ENCODE data around the gene LRRC63.

LRRC63 gene

DNA sequence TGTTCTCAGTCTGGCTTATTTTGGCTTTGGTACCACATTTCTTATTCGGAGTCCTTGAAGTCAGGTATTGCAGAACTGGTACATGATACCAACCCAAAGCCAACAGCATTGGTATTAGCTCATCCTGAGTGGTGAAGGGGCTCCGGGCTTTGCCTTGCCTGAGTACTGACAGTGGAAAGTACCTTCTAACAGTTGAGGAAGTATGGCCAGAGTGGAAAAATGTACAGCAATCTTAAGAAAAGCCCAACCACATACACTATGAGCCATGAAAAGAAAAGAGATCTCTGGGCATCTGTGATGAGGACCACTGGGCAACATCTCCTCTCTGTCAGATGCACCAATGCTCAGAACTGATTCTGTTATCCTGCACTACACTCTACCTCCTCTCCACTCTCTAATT, 38.1 kb upstream of the LRRC63 start:
- TF ChIP-seq, protein P1, sequence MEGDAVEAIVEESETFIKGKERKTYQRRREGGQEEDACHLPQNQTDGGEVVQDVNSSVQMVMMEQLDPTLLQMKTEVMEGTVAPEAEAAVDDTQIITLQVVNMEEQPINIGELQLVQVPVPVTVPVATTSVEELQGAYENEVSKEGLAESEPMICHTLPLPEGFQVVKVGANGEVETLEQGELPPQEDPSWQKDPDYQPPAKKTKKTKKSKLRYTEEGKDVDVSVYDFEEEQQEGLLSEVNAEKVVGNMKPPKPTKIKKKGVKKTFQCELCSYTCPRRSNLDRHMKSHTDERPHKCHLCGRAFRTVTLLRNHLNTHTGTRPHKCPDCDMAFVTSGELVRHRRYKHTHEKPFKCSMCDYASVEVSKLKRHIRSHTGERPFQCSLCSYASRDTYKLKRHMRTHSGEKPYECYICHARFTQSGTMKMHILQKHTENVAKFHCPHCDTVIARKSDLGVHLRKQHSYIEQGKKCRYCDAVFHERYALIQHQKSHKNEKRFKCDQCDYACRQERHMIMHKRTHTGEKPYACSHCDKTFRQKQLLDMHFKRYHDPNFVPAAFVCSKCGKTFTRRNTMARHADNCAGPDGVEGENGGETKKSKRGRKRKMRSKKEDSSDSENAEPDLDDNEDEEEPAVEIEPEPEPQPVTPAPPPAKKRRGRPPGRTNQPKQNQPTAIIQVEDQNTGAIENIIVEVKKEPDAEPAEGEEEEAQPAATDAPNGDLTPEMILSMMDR (IDR thresholded peaks at IDR 0.05; ENCODE audit: extremely low read depth, missing control alignments): no peak
- DNase-seq (ENCODE audit: low spot score): no peak

DNA sequence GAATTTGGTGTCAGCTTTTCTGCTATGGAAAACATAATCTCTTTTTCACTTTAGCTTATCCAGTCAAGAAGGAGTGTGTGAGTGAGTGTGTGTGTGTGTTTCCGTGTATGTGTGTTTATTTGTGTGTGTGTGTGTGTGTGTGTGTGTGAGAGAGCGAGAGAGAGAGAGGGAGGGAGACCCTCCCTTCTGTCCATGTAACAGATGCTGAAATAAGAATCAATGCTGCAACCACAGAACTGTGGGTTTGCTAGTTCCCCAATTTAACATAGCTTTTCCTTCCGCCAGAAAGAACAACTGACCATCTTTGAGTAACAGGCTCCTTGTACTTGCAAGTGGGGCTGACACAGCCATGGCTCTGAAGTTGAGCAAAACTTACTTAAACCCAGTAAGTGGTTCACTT, 35.0 kb upstream of the LRRC63 start:
- TF ChIP-seq, protein P1 (IDR thresholded peaks at IDR 0.05; ENCODE audit: extremely low read depth, missing control alignments): no peak
- no peak for DNase-seq (ENCODE audit: low spot score)

DNA sequence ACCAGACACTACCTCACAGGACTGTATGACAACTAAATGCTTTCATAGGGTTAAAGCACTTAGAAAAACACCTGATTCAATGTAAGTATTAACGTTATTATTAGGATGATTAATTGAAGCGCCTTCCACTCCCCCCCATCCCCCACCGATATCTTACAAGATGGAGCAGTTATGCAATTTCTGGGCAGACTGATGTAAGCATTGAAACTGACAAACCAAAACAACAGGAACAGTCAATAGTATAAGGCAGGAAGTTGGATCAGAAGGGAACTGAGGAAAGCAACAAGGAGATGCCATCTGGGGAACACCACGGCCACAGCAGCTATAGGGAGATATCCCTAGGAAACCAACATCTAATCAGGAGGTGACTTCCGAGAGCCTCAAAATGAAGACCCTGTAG, 33.6 kb upstream of the LRRC63 start:
- TF ChIP-seq, protein P1 (IDR thresholded peaks at IDR 0.05; ENCODE audit: extremely low read depth, missing control alignments): no peak
- no peak for DNase-seq (ENCODE audit: low spot score)

DNA sequence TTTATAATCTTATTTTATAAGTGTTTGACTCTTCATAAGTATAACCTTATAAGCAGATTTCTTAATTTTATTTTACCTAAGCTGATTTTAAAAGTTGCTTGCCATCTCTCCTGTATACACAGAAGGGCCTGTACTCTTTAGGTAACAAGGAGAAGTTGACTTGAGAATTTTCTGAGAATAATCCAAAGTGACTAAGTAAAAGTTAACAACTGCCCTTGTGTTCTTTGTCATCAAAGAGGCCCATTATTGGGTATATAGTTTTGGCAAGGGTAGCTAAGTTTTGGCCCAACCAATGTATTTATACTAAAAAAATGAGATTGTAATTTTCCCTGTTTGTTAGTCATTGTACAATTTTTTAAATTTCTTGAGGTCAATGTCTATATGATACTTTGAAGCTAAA, 32.9 kb upstream of the LRRC63 start:
- no peak for DNase-seq (ENCODE audit: low spot score)
- TF ChIP-seq, protein P1 (IDR thresholded peaks at IDR 0.05; ENCODE audit: extremely low read depth, missing control alignments): no peak

DNA sequence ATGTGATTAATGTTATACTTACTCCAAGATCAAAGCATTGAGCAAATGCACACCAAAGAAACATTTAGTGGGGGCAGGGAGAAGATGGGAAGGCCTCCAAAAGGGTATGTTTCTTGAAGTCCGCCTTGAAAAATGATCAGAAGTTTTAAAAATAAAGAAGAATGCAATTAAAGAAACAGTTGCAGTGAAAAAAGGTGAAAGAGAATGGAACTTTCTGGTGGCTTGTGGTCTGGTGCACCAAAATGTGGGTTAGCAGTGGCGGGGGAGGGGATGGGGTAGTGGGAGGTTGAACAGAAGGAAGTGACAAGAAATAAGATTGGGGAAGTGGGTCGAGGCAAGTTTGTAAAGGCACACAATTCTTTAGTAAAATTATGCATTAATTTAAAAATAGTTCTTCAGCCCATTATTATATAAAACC, 32.2 kb upstream of the LRRC63 start:
- TF ChIP-seq, protein P1 (IDR thresholded peaks at IDR 0.05; ENCODE audit: extremely low read depth, missing control alignments): no peak
- no peak for DNase-seq (ENCODE audit: low spot score)

DNA sequence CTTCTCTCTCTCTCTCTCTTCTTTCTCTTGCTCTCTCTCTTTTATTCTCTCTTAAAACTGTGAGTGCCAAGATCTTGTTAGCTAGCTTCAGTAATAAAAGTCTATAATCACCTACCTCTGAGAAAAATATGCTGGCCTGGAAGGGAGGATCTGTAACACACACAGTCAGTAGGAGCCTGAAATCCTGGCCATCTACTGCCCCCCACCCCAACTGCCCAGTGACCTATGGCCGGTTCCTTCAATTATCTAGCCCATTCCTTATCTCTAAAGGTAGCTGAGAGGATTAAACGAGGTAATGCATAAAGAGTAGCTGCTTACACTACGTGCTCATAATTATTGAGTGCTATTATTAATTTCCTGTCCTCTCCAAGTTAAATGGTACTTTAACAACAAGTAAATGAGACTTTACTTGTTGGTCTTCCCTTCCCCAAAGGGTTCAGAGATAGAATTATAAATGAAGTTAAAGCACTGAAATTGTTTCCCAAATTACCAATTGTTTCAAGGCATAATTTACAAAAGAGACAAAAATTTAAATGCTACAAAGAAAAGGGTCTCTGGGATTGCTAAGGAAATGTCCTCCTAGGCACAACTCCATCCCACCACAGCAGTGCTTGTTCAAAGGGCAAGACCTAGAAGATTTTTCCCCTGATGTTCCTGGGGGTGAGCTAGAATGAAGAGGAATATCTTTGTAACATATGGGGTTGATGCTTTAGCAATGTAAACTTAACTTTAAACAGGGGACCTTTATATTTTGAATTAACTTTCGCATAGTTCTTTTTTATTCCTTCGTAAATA, 31.6 kb upstream of the LRRC63 start:
- DNase-seq (ENCODE audit: low spot score): no peak
- TF ChIP-seq, protein P1 (IDR thresholded peaks at IDR 0.05; ENCODE audit: extremely low read depth, missing control alignments): no peak

DNA sequence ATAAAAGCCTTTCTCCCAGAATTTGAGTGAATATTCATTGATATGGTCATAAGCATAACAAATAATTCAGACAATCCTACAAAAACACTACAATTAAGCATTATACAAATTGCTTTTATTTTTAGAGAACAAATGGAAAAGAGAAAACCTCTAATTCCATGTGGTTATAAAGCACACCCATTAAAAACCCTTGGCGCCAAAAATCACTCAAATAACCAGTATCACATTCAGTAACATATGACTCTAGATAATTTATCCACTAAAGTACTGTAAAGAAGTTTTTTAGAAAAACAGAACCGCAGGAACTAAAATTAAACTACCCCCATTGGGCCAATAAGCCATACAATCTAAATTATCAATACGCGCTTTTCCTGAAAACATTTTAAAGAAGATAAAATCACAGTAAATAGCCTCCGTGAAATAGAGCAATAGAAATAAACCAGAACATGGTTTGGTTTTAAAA, 30.3 kb upstream of the LRRC63 start:
- DNase-seq (ENCODE audit: low spot score): no peak
- TF ChIP-seq, protein P1 (IDR thresholded peaks at IDR 0.05; ENCODE audit: extremely low read depth, missing control alignments): no peak
